ENCODE data around the gene CHAF1A. TPM values are rescaled to one million over a fixed set of nuclear protein-coding genes. Genes with fewer than 3 reads are reported as not detected.

The CHAF1A gene
- total and polyA plus RNA-seq, 2 of the 4 experiments (the other 2 are of a cell fraction): 12.4 to 22.9 TPM

DNA sequence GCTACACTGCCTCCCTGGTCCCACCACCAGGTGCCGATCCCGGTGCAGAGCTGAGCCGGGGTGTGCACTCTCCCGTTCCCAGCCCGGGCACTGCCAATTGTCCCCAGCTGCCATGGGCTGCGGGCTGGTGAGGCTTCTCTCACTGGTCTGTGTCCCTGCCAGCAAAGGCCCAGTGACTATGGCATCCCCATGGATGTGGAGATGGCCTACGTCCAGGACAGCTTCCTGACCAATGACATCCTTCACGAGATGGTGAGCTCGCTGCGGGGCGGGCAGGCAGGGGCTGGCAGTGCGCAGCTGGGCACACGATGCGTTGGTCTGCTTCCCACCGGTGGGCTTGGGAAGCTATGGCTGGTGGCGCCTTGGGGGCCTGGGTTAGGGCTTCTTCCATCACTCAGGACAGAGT, 44.5 kb upstream of the CHAF1A start:
- Histone ChIP-seq H3K4me1 (ENCODE audit: control insufficient read depth, insufficient read depth, low read length) (peaks cover 10% of the 10 kb centered on the region; the same call in 1 of the 2 replicates), H2BK15ac (ENCODE audit: low read depth, low read length) (no peak overlapping the region), H3K4me3 (ENCODE audit: insufficient read depth, low read depth, low read length) (no peak overlapping the region), H4K20me1 (ENCODE audit: insufficient read depth, low read length) (peaks cover 11% of the 10 kb centered on the region), H3K79me1 (ENCODE audit: low read depth in 1 of 2, low read length in 2 of 2) (peaks cover 0 to 9% of the 10 kb centered on the region in 2 experiments; a peak in 3 of 4 replicates), H3K27me3 (ENCODE audit: control insufficient read depth, insufficient read depth, low read length) (no peaks in the 10 kb centered on the region), H3K27ac (ENCODE audit: insufficient read depth, low read length) (no peak overlapping the region), H3K23ac (ENCODE audit: low read depth, low read length) (no peak overlapping the region), H2BK5ac (ENCODE audit: low read depth, low read length, poor library complexity, severe bottlenecking) (no peak overlapping the region), H3K4me2 (ENCODE audit: low read depth, low read length) (no peak overlapping the region), H2BK120ac (ENCODE audit: low read depth, low read length) (no peak overlapping the region), H3K9me3 (ENCODE audit: control insufficient read depth, insufficient read depth, low read length) (no peaks in the 10 kb centered on the region), H4K8ac (ENCODE audit: low read depth in 2 of 2, low read length in 2 of 2) (no peak overlapping the region), H3K9me1 (ENCODE audit: insufficient read depth, low read length) (no peaks in the 10 kb centered on the region), H3K14ac (replicated peaks; ENCODE audit: low read depth, low read length) (no peak overlapping the region), H4K5ac (ENCODE audit: low read depth, low read length) (no peak overlapping the region), H2AK9ac (replicated peaks; ENCODE audit: low read depth, low read length, poor library complexity) (no peak overlapping the region), H2AFZ (replicated peaks; ENCODE audit: low read length, poor library complexity) (no peak overlapping the region), H4K91ac (ENCODE audit: insufficient read depth, low read depth, low read length) (no peak overlapping the region), H2AK5ac (ENCODE audit: low read depth, low read length) (no peak overlapping the region), H3K18ac (ENCODE audit: low read depth, low read length) (no peak overlapping the region), H2BK20ac (ENCODE audit: low read depth, low read length) (no peak overlapping the region), H3K4ac (ENCODE audit: low read depth, low read length) (no peak overlapping the region), H3K9ac (ENCODE audit: low read depth, low read length) (no peak overlapping the region), H3K56ac (ENCODE audit: extremely low read depth, insufficient read depth, low read length) (no peak overlapping the region), H3K36me3 (ENCODE audit: control insufficient read depth, insufficient read depth, low read length) (peaks cover 38% of the 10 kb centered on the region)
- no TSS peak for BruUV-seq (replicated peaks)
- 100% methylated on average over 7 of the region's 16 CpGs; no CpG with 5 or more reads in 1 of the 2 experiments for WGBS, 2 experiments (ENCODE audit: extremely low coverage in 2 of 2, insufficient read length in 1 of 2)
- ATAC-seq (ENCODE audit: low read depth) (no peak), DNase-seq (no peak)
- ChIA-PET POLR2A (ENCODE audit: unreplicated experiment) (no interaction called here), CTCF (no interaction called here)
- no peak for TF ChIP-seq RFX5 (IDR thresholded peaks at IDR 0.05; ENCODE audit: low read depth, low read length)
- TF ChIP-seq, protein P1, sequence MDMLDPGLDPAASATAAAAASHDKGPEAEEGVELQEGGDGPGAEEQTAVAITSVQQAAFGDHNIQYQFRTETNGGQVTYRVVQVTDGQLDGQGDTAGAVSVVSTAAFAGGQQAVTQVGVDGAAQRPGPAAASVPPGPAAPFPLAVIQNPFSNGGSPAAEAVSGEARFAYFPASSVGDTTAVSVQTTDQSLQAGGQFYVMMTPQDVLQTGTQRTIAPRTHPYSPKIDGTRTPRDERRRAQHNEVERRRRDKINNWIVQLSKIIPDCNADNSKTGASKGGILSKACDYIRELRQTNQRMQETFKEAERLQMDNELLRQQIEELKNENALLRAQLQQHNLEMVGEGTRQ (IDR thresholded peaks at IDR 0.05; ENCODE audit: low read depth, low read length): no peak
- TF ChIP-seq NFE2L2 (IDR thresholded peaks at IDR 0.05; ENCODE audit: low read depth, low read length): no peak
- no peak for TF ChIP-seq BHLHE40 (IDR thresholded peaks at IDR 0.05; ENCODE audit: low read depth, low read length)
- no peak for TF ChIP-seq POLR2A (IDR thresholded peaks at IDR 0.05; ENCODE audit: low read depth, low read length)
- TF ChIP-seq, protein P2, sequence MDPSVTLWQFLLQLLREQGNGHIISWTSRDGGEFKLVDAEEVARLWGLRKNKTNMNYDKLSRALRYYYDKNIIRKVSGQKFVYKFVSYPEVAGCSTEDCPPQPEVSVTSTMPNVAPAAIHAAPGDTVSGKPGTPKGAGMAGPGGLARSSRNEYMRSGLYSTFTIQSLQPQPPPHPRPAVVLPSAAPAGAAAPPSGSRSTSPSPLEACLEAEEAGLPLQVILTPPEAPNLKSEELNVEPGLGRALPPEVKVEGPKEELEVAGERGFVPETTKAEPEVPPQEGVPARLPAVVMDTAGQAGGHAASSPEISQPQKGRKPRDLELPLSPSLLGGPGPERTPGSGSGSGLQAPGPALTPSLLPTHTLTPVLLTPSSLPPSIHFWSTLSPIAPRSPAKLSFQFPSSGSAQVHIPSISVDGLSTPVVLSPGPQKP (IDR thresholded peaks at IDR 0.05; ENCODE audit: borderline replicate concordance, low read depth, low read length): no peak
- TF ChIP-seq MXI1 (IDR thresholded peaks at IDR 0.05; ENCODE audit: borderline replicate concordance, low read depth, low read length): no peak
- TF ChIP-seq FOS (IDR thresholded peaks at IDR 0.05; ENCODE audit: low read depth, low read length): no peak
- TF ChIP-seq, protein P3, sequence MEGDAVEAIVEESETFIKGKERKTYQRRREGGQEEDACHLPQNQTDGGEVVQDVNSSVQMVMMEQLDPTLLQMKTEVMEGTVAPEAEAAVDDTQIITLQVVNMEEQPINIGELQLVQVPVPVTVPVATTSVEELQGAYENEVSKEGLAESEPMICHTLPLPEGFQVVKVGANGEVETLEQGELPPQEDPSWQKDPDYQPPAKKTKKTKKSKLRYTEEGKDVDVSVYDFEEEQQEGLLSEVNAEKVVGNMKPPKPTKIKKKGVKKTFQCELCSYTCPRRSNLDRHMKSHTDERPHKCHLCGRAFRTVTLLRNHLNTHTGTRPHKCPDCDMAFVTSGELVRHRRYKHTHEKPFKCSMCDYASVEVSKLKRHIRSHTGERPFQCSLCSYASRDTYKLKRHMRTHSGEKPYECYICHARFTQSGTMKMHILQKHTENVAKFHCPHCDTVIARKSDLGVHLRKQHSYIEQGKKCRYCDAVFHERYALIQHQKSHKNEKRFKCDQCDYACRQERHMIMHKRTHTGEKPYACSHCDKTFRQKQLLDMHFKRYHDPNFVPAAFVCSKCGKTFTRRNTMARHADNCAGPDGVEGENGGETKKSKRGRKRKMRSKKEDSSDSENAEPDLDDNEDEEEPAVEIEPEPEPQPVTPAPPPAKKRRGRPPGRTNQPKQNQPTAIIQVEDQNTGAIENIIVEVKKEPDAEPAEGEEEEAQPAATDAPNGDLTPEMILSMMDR (conservative IDR thresholded peaks at IDR 0.05; ENCODE audit: low read depth, low read length): no peak
- TF ChIP-seq RCOR1 (IDR thresholded peaks at IDR 0.05; ENCODE audit: insufficient replicate concordance, low read length): no peak
- TF ChIP-seq CEBPB (IDR thresholded peaks at IDR 0.05; ENCODE audit: low read depth, low read length): no peak
- no peak for TF ChIP-seq RAD21 (IDR thresholded peaks at IDR 0.05; ENCODE audit: low read length)
- no peak for TF ChIP-seq MAFK (IDR thresholded peaks at IDR 0.05; ENCODE audit: low read depth, low read length)
- no peak for TF ChIP-seq MAZ (IDR thresholded peaks at IDR 0.05; ENCODE audit: borderline replicate concordance, low read depth, low read length)
- no peak for TF ChIP-seq SMC3 (IDR thresholded peaks at IDR 0.05; ENCODE audit: low read depth, low read length)
- no peak for TF ChIP-seq CHD1 (IDR thresholded peaks at IDR 0.05; ENCODE audit: low read depth, low read length)
- dilution Hi-C loops (cut with HindIII; ENCODE audit: low sequenced_read_pairs, unreplicated experiment): no loop called here
- intact Hi-C loops (cut with micrococcal nuclease): no loop called here
- in situ Hi-C loops (cut with MboI; ENCODE audit: low sequenced_read_pairs): no loop called here
